DMS153 (cell line): Measurements from ENCODE around the gene IL16.

Experiments used
- DNase-seq: peaks from one replicate; lab custom pipeline; 2025; lab: John Stamatoyannopoulos, UW

IL16 gene

DNA sequence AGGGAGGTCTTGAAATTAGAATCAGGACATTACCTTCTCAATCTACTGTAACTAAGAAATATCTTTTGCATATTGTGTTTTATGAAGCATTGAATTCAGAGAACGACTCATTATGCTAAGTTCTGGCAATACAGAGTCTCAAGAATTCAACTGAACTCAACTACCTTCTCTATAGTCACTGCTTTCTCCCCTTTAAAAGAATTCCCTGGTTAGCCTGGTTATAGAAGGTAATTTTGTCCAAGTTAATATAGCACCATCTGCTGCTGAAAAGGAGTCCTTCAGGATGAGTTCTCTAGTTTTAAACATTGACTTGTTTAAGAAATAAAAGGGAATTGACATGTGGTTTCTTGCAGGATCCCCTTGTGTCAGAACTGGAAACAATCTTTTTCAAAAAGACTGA is 60.2 kb downstream of the IL16 start:
- DNase-seq: no peak

DNA sequence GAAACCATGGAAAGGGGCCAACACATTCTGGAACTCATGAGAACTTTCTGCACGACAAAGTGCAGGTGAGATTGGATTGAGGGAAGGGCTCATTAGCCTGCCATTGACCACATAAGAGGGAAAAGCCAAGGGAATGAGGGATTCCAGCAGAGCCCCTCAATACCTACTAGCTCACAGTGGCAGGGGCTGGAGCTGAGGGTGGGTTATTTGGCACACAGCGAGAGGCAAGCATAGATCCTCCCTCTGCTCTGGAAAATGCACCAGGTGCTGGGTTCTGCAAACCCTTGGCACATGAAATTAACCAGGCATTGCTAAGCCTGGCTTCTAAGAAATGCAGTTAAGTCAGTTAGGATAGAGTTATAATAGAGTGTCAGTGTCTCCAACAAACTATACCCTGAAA is 60.8 kb downstream of the IL16 start:
- no peak for DNase-seq

DNA sequence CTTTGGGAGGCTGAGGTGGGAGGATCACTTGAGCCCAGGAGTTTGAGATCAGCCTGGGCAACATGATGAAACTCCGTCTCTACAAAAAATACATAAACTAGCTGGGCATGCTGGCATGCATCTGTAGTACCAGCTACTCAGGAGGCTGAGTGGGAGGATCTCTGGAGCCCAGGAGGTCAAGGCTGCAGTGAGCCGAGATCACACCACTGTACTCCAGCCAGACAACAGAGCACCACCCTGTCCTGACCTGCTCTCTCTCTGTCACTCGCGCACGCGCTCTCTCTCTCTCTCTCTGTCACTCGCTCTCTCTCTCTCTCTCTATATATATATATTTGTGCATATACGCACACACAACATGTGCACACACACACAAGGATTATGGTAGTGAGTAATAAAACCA is 61.8 kb downstream of the IL16 start:
- no peak for DNase-seq

DNA sequence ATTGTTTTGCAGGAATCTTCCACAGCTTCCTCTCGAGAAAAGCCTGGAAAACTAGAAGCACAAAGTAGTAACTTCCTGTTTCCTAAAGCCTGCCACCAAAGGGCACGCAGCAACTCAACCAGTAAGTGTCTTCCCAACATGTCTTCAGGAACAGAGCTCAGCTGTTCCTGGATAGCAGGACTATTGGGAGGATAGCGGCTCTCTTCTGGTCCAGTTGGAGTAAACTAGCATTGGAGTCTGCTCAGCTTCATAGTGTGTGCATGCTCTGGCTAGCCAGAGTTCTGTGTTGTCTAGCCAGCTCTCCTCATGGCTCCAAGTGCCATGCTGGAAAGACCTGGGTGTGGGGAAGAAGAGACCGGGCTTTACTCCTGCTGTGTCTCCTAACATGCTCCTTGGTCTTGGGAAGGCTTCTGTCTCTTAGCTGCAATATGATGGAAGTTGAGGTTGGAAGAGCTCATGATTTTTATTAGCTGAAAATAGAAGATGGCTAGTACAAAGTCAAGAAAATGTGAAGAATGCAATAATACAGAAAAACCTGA is 63.1 kb downstream of the IL16 start:
- DNase-seq: no peak

DNA sequence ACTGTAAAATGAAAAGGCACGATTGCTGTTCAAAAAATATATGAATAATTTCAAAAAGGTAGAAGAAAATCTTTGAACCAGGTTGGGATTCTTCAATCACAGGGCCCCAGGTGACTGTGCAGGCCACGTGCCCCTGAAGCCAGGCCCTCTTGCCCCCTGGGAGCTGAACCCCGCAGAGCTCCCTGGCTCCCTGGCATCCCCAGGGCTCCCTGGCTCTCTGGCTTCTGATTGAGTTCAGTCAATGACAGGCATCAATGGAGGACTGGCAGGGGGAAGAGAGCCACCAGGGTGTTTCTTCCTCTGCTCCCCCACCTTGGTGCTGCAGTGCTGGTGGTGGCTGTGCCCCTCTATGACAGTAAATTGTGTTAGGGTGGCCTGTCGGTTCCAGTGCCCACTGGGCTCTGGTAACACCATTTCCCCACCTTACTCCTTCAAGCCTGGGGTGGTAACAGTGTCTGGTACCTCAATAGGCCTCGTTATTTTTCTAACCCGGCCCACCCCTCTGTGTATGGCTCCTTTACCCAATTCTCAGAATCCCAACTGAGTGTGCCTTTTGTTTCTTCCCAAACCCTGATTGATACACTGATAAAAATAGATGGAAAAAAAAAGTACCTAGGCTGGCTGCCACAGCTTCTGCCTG is 64.6 kb downstream of the IL16 start:
- no peak for DNase-seq

DNA sequence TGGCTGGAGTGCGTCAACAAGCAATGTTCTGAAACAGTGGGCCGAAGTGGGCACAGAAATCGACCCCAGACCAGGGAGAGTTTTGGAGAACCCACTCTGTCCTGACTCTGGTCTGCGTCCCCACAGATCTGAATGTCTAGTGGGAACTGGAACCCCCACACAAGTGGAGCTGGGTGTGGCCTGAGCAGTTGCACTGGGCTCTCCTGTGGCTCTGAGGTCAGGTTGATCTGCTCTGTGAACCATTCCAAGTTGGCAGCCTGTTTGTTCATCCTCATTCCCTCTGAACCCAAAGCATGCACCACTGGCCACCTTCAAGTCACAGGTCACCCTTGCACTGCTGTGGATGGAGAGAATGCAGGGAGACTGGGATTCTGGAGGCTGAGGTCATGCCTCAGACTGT is 66.8 kb downstream of the IL16 start:
- no peak for DNase-seq

DNA sequence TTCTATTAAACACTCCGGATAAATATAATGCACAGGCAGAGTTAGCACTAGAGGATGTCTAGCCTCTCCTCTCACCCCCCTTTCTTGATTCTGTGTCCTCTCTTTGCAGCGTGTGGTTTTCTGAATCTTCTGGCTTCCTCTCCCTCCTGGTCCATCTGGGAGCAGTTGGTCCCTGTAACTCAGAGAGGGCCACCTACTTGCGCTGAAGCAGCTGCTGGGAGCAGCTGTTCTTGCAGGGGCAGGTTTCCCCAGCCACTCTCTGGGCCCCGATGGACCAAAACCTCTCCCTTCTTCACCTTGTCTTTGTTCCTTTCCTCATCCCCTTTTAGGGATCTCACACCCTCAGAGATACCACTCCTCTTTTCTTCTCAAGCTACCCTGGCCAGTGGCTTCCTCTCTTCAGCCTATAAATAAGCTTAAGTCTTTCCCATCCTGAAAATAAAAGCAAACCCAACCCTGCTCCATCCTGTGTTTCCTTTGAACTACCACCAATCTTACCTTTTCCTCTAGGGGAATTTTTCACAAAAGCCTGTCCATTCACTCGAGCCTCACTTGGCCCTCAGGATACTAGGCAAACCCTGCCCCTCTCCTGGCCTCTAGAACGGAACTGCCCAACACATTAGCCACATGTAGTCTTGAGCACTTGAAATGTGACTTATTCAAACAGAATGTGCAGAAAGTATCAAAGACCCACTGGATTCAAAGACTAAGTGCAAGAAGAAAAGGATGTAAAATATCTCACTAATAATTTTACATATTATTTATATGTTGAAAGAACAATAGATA is 67.6 kb downstream of the IL16 start:
- no peak for DNase-seq

DNA sequence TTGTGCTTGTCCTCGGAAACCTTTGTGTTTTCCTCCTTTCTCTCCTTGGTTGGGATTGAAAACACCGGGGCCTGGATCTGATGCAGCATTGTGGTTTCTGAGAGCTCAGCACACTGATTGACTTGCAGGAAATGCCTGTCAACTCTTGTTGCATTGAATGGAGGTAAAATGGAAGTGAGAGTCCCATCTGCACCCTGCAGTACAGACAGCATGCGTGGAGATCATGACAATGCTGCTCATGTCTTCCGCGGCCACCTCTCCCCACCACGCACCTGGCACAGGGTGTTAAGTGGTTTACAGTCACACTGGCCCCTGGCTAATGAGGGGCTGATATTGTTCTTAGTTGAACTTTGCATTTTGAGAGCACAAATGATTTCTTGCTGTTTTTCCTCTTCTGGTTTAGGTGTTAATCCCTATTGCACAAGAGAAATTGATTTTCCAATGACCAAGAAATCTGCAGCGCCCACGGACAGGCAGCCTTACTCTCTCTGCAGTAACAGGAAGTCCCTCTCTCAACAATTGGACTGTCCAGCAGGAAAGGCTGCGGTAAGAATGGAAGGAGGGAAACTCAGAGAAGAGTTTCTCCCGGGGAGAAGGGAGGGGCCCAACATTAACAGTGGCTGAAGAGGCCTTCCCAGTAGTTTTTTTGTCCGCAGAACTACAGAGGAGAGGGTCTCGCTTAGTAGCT is 68.7 kb downstream of the IL16 start:
- DNase-seq: no peak

DNA sequence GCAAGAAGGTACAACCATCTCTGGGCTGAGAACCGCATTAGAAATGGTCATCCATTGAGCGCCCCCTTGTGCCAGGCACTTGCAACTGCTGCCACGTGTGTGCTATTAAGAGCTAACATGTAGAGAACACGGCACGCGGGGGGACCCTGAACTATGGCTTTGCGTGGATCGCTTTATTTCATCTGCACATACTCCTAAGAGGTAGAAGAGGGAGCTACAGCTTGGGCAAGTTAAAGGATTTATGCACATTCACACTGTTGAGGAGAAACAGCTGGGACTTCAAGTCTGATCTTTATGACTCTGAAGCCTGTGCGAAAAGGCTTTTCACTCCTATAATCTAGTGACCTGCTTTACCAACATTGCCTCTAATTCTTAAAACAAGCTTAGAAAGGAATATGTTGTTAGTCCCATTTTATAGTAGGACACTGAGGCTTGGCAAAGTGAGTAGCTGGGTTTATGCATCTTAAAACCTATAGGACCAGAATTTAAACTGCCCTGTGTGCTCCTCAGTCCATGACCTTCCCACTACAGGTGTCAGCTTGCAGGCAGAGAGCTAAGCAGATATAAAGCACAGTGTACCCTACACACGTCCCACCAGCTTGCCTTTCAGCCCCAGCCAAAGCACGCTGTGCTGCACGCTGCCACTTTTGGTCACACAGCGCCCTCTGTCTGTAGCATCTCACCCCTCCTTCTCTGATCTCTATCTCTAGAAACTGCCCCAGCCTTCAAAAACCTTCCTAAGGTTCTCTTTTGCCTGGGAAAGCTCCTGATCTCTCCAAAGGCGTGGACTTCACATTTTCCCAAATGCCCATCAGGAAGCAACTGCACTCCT is 69.5 kb downstream of the IL16 start:
- DNase-seq: peak; percentile 27

DNA sequence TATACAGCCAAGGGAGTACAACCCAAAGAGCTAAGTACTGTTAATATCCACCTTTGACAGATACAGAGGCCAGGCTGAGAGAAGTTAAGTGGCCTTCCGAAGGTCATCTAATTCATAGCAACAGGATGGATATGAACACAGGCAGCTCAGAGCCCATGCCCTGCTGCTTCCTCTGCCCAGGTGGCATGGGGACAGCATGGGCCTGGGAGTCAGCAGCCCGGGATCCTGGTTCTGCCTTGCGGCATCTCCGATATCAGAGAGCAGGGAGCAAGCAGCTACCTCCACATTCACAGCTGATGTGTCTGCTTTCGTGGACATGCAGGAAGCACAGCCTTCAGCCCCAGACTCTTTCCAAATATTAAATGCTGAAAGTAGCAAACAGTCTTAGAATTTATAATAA is 71.7 kb downstream of the IL16 start:
- DNase-seq: no peak

DNA sequence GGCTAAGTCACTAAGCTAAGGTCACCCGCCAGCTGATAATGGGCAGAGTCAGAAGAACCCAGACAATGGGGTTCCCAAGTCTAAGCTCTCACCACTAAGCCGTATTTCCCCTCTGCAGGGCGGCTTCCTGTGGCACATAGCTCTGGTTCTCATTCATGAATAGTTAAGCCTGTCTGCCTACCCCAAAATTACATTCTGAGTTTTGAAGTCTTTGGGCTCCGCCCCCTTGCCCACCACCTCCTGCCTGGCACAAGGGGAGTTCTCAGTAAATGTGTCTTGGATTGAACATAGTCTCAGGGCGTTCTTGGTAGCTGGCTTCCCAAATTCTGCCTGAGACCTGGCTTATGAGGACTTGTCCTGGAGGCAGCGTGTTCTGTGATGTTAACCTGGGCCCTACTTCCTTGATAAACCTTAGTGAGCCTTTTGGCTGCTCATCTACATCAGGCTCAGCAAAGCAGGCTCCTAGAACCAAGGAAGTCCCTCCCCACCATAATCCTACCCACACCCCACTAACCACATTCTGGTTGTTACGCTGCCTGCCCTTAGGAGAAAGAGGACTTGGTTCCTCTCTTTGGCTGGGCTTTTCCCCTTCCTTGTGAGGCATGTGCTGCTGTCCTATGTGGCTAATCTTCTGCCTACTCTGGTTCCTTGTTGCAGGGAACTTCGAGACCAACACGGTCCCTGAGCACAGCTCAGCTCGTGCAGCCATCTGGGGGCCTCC is 72.4 kb downstream of the IL16 start:
- DNase-seq: no peak

DNA sequence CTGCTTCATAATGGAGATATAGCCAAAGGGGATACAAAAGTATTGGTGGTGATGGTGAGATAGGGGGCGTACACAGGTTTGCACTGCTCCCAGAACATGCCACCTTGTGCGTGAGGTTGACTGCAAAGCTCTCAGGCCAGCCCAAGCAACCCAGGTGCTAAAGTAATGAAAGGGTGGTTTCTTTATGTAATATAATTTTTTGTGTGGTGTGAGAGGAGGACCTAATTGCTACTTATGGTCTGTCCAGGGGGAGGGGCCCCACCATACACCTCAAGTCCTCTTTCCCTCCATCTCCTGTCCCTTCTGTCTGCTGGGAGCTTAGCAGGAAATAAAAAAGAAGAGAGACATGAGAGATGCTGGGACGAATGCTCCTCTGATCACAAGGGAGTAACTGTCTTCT is 73.5 kb downstream of the IL16 start:
- DNase-seq: no peak

DNA sequence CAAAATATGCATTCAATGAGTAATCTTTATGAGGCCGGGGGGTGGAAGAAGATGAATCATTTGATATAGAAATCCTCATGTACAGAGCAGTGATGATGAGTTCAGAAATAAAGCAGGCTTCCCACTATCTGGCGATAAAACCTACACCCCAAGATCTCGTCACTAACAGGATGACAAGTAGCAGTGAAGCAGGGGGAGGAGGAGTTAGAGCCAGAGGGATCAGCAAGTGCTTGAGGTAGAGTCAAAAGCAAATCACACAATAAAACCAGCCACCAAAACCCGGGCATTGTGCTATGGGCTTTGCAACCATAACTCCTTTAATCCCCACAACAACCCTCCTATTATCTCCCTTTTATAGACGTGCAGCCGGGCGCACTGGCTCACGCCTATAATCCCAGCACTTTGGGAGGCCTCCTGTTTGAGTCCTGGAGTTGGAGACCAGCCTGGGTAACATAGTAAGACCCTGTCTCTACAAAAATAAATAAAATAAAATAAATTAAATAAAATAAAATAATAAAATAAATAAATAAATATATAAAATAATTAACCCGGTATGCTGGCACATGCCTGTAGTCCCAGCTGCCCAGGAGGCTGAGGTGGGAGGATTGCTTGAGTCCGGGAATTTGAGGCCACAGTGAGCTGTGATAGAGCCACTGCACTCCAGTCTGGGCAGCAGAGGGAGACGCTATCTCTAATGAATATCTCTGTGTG is 74.3 kb downstream of the IL16 start:
- DNase-seq: no peak

DNA sequence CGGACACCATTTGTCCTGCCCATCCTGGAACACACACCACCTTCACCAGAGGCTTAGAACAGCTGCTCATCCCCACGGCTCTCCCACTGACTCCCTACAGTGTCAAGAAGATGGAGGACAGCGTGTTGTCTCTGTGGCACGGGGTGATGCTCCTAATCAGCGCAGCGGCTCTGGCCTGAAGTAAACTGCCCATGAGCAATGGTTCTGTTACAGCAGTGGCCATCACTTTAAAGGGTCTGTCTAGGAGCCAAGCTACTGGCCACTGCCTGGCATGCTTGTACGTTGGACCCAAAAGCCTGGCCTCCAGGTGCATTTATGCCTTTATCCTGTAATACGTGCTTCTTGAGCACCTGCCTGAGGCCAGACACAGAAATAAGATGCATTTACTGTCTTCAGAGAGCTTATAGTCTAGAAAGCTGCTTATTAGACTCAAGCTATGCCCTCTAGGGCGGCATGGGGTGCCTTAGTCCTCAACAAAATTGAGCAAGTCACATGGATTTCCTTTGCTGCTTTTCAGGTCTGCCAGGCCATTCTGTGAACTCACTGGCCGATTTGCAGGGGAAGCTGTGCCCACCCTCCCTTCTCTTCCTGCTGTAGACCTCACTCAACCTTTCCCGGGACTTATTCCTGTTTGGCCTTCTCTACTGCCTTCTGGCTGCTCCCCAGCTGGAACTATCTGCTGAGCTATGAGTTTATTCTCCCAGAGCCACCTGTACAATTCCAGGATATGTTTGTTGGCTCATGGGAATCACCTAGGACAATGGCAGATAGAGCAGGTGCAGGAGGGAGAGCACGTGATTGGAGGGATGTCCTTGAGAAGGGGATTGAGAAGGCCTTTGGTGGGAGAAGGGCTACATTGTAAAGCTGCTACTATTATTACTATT is 75.3 kb downstream of the IL16 start:
- DNase-seq: no peak

DNA sequence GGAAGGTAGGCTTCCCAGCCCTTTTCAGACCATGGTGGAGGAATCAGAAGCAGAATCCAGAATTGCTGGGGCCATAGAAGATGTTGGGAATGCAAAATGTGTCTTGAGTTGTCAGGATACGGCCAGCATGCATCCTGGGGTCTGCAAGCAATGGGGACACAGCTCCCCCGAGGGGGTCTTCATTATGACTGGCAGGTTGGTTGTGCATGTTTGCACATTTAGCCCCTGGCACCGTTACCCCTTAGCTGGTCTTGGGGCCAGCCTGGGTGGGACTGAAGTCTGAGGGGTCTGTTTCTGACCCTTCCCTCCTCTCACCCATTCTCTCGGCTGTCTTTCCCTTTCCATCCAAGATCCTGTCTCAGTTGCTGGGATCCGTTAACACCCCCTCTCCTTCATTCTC is 76.5 kb downstream of the IL16 start:
- DNase-seq: no peak

DNA sequence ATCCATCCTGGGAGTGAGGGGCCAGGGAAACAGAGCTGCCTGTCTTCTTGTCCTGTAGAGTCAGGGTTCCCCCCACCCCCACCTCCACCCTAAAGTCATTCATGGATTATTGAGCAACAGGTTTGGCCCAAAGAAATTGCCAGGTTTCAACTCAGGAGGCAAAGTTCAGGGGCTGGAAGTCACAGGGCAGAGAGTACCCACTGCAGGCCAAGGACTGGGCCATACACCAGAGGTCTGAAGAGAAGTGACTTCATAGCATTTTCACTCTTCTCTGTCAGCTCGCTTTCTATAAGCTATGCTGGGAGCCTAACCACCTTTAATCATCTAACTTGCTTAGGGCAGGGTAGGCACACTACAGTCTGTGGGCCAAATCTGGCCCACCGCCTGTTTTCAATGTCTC is 77.2 kb downstream of the IL16 start:
- no peak for DNase-seq

DNA sequence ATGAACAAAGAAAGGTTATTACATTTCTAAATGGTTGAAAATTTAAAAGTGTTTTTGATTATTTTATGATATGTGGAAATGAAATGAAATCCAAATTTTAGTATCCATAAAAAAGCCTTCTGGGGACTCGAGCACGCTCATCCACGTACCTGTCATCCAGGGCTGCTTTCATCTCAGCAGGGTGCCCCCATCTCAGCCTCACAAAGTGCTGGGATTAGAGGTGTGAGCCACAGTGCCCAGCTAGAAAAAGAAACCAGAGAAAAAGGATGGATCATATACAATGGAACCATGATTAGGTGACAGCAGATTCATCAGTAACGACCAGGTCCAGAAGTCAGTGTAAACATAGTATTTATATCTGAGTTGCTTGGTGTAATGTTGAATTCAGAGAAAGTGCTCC is 77.6 kb downstream of the IL16 start:
- DNase-seq: no peak

DNA sequence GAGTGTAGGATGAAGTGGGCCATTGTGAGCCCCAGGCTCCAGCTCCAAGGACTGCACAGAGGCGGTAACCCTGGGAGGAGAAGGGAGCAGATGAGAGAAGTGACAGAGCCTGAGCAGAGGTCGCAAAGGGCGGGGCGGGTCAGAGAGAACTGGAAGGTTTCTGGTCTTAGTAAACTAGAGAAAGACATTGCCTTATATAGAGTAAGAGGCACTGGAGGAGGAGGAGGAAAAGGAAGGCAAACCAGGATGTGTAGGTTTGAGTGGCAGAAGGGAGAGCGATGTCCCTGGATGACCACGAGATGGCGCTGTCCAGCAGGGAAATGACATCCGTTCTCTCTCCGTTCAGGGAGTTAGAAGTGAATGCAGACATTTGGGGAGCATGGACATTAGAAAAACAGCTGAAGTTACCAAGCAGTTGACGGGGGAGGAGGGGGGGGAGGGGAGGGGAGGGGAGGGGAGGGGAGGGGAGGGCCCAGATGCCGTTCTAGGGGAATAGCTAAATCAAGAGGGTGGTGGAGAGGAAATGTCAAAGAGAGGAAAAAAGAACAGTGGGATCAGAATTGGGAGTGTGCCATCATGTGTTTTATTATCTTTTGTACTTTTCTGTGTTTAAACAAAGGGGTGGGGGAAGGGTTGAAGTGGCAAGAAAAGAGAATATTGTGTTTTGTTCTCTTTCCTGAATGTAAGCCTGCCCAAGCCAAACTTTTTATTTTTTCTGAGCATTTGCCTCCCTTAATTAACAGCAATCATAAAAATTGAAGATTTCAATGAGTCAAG is 78.4 kb downstream of the IL16 start:
- peak; percentile 45 for DNase-seq
